Immature natural killer cell (primary cell): Measurements from ENCODE around the gene HSF2BP. TPM values are rescaled to one million over a fixed set of nuclear protein-coding genes. Genes with fewer than 3 reads are reported as not detected.
"Not testable (repeated sequence)": the region's sequence is repeated elsewhere in the genome, so short reads cannot be mapped to it uniquely, and the experiment has no call there.

ENCODE experiments used
- DNase-seq, 3 donors: peaks; one replicate each; pipeline ENCODE4 v3.0.0; 2022; ENCODE audit warnings: mixed read lengths in 1 of 3
- H3K27ac Mint-ChIP-seq, 6 donors: one replicate each; pipeline ENCODE4 v1.8.0; 2020; ENCODE audit warnings: mixed read lengths in 6 of 6, mild to moderate bottlenecking in 5 of 6, inconsistent platforms in 4 of 6, moderate library complexity in 3 of 6
- H3K27me3 Mint-ChIP-seq, 3 donors: one replicate each; pipeline ENCODE4 v1.8.0; 2020 to 2021; ENCODE audit warnings: low read depth in 3 of 3, mild to moderate bottlenecking in 3 of 3, mixed read lengths in 3 of 3, moderate library complexity in 3 of 3, inconsistent platforms in 1 of 3
- H3K36me3 Mint-ChIP-seq, 3 donors: one replicate each; pipeline ENCODE4 v1.8.0; 2020; ENCODE audit warnings: mixed read lengths in 3 of 3, inconsistent platforms in 2 of 3, mild to moderate bottlenecking in 2 of 3
- H3K4me1 Mint-ChIP-seq, 2 donors: one replicate each; pipeline ENCODE4 v1.8.0; 2020; ENCODE audit warnings: inconsistent platforms in 2 of 2, mild to moderate bottlenecking in 2 of 2, mixed read lengths in 2 of 2, moderate library complexity in 1 of 2
- H3K4me3 Mint-ChIP-seq, 5 donors: one replicate each; pipeline ENCODE4 v1.8.0; 2020; ENCODE audit warnings: mild to moderate bottlenecking in 5 of 5, mixed read lengths in 5 of 5, inconsistent platforms in 3 of 5, moderate library complexity in 3 of 5
- H3K9me3 Mint-ChIP-seq, 6 donors: one replicate each; pipeline ENCODE4 v1.8.0; 2020; ENCODE audit warnings: mild to moderate bottlenecking in 6 of 6, mixed read lengths in 6 of 6, inconsistent platforms in 4 of 6, moderate library complexity in 3 of 6
- polyA plus RNA-seq, 3 donors: library from polyadenylated mRNA; unstranded; fragments of 300-500 nt; fragmentation: Illumina TruSeq; gene quantifications; one replicate each; pipeline ENCODE4 v1.2.3, GENCODE V29; 2021

HSF2BP gene
- polyA plus RNA-seq, 3 donors from 2014 or later: 0.27 TPM; not detected in 2

- Mint-ChIP-seq H3K27ac (no peak overlapping the region), H3K27me3 (peaks cover 0 to 6% (median 0%) of the 10 kb centered on the region in 3 donors), H3K9me3 (no peaks in the 10 kb centered on the region), H3K4me3 (no peak overlapping the region), H3K36me3 (no peaks in the 10 kb centered on the region), H3K4me1 (peaks cover 18 to 27% of the 10 kb centered on the region in 2 donors)
- DNase-seq: no peak
Measured at GRCh38 chr21:43600642-43601402, 58.5 kb downstream of the HSF2BP start.

- Mint-ChIP-seq H3K27ac (peak overlapping the region in 5 of 6 donors; percentile 27 to 83 (median 48)), H3K27me3 (peaks cover 0 to 6% (median 0%) of the 10 kb centered on the region in 3 donors), H3K4me3 (peak overlapping the region in 2 of 5 donors; percentile 43 to 44), H3K4me1 (peaks cover 18 to 27% of the 10 kb centered on the region in 2 donors), H3K9me3 (no peaks in the 10 kb centered on the region), H3K36me3 (no peaks in the 10 kb centered on the region)
- DNase-seq: peak in 2 of 3 donors; percentile 9 to 10
Measured at GRCh38 chr21:43599728-43600127, 59.6 kb downstream of the HSF2BP start.

DNA sequence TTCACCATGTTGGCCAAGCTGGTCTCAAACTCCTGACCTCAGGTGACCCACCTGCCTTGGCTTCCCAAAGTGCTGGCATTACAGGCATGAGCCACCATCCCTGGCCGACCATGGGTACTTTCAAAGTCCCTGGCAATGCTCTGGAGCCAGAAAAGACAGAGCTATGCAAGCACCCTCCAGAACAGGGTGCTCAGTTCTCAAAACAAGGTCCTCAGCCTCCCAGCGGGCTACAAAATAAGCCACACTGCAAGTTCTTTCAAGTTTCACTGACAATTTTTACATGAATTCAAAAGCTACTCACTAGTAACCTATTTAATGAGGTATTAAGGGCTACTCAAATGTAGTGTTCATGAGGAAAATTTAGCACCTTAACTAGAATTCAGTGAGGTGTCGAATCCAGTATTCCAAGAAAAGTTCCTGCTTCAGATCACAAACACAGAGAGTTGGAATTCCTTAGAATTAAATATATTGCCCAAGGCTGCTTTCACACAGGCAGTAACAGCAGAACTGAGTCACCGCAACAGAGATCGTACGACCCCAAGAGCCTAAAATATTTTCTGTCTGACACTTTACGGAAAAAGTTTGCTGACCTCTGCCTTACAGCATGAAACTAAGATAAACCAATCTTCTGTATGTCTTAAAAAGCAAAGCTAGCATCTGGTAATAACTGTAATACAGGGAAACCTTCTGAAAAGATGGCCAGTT lies 60.7 kb downstream of the HSF2BP start:
- DNase-seq: no peak

GRCh38 chr21:43597540-43598250 lies 61.6 kb downstream of the HSF2BP start:
- Mint-ChIP-seq H3K4me3 (no peak overlapping the region), H3K4me1 (peaks cover 18 to 27% of the 10 kb centered on the region in 2 donors), H3K9me3 (no peaks in the 10 kb centered on the region), H3K27me3 (peaks cover 0 to 6% (median 3%) of the 10 kb centered on the region in 3 donors), H3K27ac (peak overlapping the region in 1 of 6 donors; percentile 13), H3K36me3 (peaks cover 0 to 4% (median 0%) of the 10 kb centered on the region in 3 donors)
- DNase-seq: no peak

More for the DNA sequence above, 60.7 kb downstream of the HSF2BP start:
- Mint-ChIP-seq H3K27me3 (peaks cover 0 to 6% (median 0%) of the 10 kb centered on the region in 3 donors), H3K27ac (no peak overlapping the region), H3K36me3 (peaks cover 0 to 4% (median 0%) of the 10 kb centered on the region in 3 donors), H3K4me3 (peak overlapping the region in 1 of 5 donors; percentile 5), H3K9me3 (no peaks in the 10 kb centered on the region), H3K4me1 (peaks cover 18 to 27% of the 10 kb centered on the region in 2 donors)

- DNase-seq: no peak
- H3K4me3 Mint-ChIP-seq: no peak overlapping the region
- peaks cover 0 to 6% (median 3%) of the 10 kb centered on the region in 3 donors for H3K27me3 Mint-ChIP-seq
- H3K4me1 Mint-ChIP-seq: peaks cover 18 to 27% of the 10 kb centered on the region in 2 donors
- H3K36me3 Mint-ChIP-seq: peaks cover 0 to 4% (median 0%) of the 10 kb centered on the region in 3 donors
- H3K9me3 Mint-ChIP-seq: no peaks in the 10 kb centered on the region
- no peak overlapping the region for H3K27ac Mint-ChIP-seq
Measured at GRCh38 chr21:43597052-43597451, 62.2 kb downstream of the HSF2BP start.

DNA sequence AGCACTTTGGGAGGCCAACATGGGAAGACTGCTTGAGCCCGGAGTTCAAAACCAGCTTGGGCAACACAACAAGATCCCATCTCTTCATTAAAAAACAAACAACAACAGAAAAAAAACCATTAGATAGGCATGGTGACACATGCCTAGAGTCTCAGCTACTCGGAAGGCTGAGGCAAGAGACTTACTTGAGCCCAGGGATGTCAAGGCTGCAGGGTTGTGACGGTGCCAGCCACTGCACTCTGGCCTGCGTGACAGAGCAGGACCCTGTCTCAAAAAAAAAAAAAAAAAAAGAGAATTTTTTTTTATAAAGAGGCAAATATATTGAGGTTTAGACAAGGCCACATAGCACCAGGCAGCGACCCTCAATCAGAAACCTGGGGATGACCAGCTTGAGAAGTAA lies 62.7 kb downstream of the HSF2BP start:
- Mint-ChIP-seq H3K4me1 (peaks cover 18 to 27% of the 10 kb centered on the region in 2 donors), H3K9me3 (no peaks in the 10 kb centered on the region), H3K27ac (peak overlapping the region in 1 of 6 donors; percentile 65), H3K27me3 (peaks cover 0 to 6% (median 3%) of the 10 kb centered on the region in 3 donors), H3K36me3 (peaks cover 0 to 4% (median 0%) of the 10 kb centered on the region in 3 donors), H3K4me3 (no peak overlapping the region)
- DNase-seq: no peak

DNA sequence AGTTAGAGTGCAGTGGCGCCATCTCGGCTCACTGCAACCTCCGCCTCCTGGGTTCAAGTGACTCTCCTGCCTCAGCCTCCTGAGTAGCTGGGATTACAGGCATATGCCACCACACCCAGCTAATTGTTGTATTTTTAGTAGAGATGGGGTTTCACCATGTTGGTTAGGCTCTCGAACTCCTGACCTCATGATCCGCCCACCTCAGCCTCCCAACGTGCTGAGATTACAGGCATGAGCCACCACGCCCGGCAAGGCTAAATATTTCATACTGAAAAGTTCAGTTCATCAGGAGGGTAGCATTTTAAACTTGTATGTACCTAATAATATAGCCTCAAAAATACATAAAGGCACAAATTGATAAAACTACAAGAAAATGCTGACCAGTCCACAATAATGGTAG lies 63.5 kb downstream of the HSF2BP start:
- H3K4me1 Mint-ChIP-seq: peaks cover 18 to 24% of the 10 kb centered on the region in 2 donors
- not testable (repeated sequence) for H3K27ac Mint-ChIP-seq, H3K9me3 Mint-ChIP-seq, H3K27me3 Mint-ChIP-seq, H3K36me3 Mint-ChIP-seq, DNase-seq, H3K4me3 Mint-ChIP-seq

- Mint-ChIP-seq H3K27me3 (peaks cover 3% of the 10 kb centered on the region in 3 donors), H3K9me3 (no peaks in the 10 kb centered on the region), H3K36me3 (peaks cover 0 to 4% (median 0%) of the 10 kb centered on the region in 3 donors), H3K4me1 (no peaks in the 10 kb centered on the region), H3K4me3 (no peak overlapping the region), H3K27ac (no peak overlapping the region)
- no peak for DNase-seq
Measured at GRCh38 chr21:43593078-43593477, 66.2 kb downstream of the HSF2BP start.

GRCh38 chr21:43591571-43591970 lies 67.7 kb downstream of the HSF2BP start:
- H3K4me3 Mint-ChIP-seq: no peak overlapping the region
- DNase-seq: no peak
- no peak overlapping the region for H3K27ac Mint-ChIP-seq
- no peaks in the 10 kb centered on the region for H3K9me3 Mint-ChIP-seq
- H3K36me3 Mint-ChIP-seq: peaks cover 0 to 4% (median 0%) of the 10 kb centered on the region in 3 donors
- H3K4me1 Mint-ChIP-seq: no peaks in the 10 kb centered on the region
- peaks cover 0 to 3% (median 3%) of the 10 kb centered on the region in 3 donors for H3K27me3 Mint-ChIP-seq

GRCh38 chr21:43590194-43590593 lies 69.1 kb downstream of the HSF2BP start:
- no peak for DNase-seq
- H3K27ac Mint-ChIP-seq: no peak overlapping the region
- H3K27me3 Mint-ChIP-seq: peaks cover 2 to 3% (median 3%) of the 10 kb centered on the region in 3 donors
- H3K9me3 Mint-ChIP-seq: no peaks in the 10 kb centered on the region
- H3K4me1 Mint-ChIP-seq: no peaks in the 10 kb centered on the region
- peaks cover 0 to 4% (median 0%) of the 10 kb centered on the region in 3 donors for H3K36me3 Mint-ChIP-seq
- no peak overlapping the region for H3K4me3 Mint-ChIP-seq

GRCh38 chr21:43588957-43589356 lies 70.3 kb downstream of the HSF2BP start:
- no peaks in the 10 kb centered on the region for H3K4me1 Mint-ChIP-seq
- H3K9me3 Mint-ChIP-seq: no peaks in the 10 kb centered on the region
- H3K27ac Mint-ChIP-seq: no peak overlapping the region
- no peak for DNase-seq
- no peak overlapping the region for H3K4me3 Mint-ChIP-seq
- H3K27me3 Mint-ChIP-seq: peaks cover 2 to 3% (median 3%) of the 10 kb centered on the region in 3 donors
- H3K36me3 Mint-ChIP-seq: no peaks in the 10 kb centered on the region

DNA sequence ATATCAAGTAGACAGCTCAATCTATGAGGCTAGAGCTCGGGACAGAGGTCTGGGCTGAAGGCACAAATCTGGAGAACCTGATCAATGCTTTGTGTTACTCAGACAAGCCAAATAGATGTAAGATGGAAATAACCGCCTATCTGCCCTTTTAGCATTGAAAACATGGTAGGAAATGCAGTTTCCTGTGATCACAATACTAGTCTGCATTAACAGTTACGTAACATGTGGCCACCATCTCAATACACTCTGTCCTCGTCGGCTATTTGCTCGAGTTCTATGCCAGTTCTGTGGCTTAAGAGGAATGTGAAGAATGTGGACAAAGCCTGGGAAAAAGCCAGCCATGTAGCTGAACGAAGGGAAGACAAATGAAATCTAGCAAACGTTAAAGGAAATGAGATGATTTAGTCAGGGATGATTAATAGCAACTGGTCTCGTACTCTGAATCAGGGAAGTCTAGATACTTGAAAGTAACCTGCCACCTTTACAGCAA lies 73.3 kb downstream of the HSF2BP start:
- no peaks in the 10 kb centered on the region for H3K4me1 Mint-ChIP-seq
- no peak overlapping the region for H3K27ac Mint-ChIP-seq
- H3K9me3 Mint-ChIP-seq: no peaks in the 10 kb centered on the region
- no peaks in the 10 kb centered on the region for H3K36me3 Mint-ChIP-seq
- H3K27me3 Mint-ChIP-seq: peaks cover 0 to 6% (median 2%) of the 10 kb centered on the region in 3 donors
- DNase-seq: no peak
- H3K4me3 Mint-ChIP-seq: no peak overlapping the region

DNA sequence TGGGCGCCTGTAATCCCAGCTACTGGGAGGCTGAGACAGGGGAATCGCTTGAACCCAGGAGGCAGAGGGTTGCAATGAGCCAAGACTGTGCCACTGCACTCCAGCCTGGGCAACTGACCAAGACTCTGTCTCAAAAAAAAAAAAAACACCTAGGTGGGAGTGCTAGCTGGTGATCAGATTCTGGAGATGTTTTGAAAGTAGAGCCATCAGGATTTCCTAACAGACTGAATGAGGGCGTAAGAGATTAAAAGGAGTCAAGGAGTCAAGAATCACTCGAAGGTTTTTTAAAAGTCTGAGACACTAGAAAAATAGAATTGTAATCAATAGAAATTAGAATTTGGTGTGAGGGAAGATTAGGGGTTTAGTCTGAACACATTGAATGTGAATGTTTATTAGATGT lies 73.8 kb downstream of the HSF2BP start:
- no peak overlapping the region for H3K27ac Mint-ChIP-seq

More for the DNA sequence above, 73.8 kb downstream of the HSF2BP start:
- Mint-ChIP-seq H3K4me1 (no peaks in the 10 kb centered on the region), H3K9me3 (no peaks in the 10 kb centered on the region), H3K27me3 (peaks cover 0 to 6% (median 2%) of the 10 kb centered on the region in 3 donors), H3K4me3 (no peak overlapping the region), H3K36me3 (no peaks in the 10 kb centered on the region)
- DNase-seq: no peak
